OCI-LY3 (cell line): ENCODE data around the gene BLOC1S6.

Source experiments
- EZH2phosphoT487 ChIP-seq: fragments of 200-600 bp; shearing (Covaris generic); IDR thresholded peaks from 2 replicates; pipeline ENCODE4 v1.6.1; 2018; ENCODE audit warnings: antibody characterized with exemption, mixed run types, low read depth
- TF ChIP-seq, protein P1 (sequence below): fragments of 200-600, 300-600 bp; sonication (generic); IDR thresholded peaks from 2 replicates; pipeline ENCODE4 v1.5.1; 2014; ENCODE audit warnings: antibody characterized with exemption, low read length, low read depth

GRCh38 chr15:45647828-45648227 is 60.6 kb downstream of the BLOC1S6 start:
- TF ChIP-seq, protein P1, sequence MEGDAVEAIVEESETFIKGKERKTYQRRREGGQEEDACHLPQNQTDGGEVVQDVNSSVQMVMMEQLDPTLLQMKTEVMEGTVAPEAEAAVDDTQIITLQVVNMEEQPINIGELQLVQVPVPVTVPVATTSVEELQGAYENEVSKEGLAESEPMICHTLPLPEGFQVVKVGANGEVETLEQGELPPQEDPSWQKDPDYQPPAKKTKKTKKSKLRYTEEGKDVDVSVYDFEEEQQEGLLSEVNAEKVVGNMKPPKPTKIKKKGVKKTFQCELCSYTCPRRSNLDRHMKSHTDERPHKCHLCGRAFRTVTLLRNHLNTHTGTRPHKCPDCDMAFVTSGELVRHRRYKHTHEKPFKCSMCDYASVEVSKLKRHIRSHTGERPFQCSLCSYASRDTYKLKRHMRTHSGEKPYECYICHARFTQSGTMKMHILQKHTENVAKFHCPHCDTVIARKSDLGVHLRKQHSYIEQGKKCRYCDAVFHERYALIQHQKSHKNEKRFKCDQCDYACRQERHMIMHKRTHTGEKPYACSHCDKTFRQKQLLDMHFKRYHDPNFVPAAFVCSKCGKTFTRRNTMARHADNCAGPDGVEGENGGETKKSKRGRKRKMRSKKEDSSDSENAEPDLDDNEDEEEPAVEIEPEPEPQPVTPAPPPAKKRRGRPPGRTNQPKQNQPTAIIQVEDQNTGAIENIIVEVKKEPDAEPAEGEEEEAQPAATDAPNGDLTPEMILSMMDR = no peak
- TF ChIP-seq EZH2phosphoT487 = no peak
